Stimulated activated CD4-positive, alpha-beta T cell treated with anti-CD3 and anti-CD28 coated beads, Interleukin-12 subunit alpha, Interleukin-12 subunit beta, amount 100 ng/mL, for 24 hours (primary cell): ENCODE data around the gene PLRG1.
"Not testable (repeated sequence)": the region's sequence is repeated elsewhere in the genome, so short reads cannot be mapped to it uniquely, and the experiment has no call there.

Source experiments
- DNase-seq, 2 experiments: peaks; one replicate each; pipeline ENCODE4 v3.0.0-alpha.2; 2020; ENCODE audit warnings: low read depth in 2 of 2

The PLRG1 gene

DNA sequence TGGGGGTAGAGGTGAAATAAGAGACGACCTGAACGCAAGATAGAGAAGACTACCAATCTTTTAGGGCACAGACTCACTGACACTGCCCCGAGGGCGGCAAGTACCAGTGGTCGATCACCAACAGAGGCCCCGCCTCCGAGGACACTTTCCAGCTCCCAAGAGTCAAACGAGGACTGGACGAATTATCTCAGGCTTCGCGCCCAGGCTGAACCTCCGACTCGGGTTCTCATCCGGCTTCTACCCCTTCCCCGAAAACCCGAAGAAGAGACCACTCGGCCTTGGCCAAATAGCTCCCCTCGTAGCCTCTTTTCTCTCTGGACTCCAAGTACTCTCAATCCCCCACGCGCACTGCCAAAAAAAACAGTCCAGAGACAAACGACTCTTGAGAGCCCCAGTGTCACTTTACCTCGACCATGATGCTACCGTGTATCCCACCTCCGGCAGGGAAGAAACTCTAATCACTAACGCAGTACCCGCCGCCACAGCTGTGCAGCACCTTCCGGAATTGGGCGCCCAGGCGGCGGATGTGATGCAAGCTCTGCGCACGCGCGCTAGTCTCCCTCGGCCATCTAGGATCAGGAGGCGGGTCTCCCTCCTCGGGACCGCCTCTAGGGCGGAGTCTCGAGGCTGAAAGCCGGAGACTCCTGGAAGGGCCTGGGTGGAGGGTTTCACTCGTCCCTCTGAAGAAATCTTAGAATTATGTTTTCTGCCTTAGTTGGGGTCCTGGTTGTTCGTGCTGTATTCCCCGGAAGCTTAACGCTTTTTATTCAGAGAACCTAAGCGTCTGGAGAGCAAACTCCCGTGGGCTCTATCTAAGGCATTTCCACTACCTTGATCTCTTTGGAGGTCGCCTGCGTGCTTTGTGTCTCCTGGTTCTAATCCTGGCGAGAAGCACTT, at the start of gene PLRG1:
Gene PLRG1 (minus strand): TSS at position 507 of the 897 bp plus-strand sequence. CDS start 92 bp downstream, at position 415.
- peak; percentile 91 to 92 for DNase-seq

DNA sequence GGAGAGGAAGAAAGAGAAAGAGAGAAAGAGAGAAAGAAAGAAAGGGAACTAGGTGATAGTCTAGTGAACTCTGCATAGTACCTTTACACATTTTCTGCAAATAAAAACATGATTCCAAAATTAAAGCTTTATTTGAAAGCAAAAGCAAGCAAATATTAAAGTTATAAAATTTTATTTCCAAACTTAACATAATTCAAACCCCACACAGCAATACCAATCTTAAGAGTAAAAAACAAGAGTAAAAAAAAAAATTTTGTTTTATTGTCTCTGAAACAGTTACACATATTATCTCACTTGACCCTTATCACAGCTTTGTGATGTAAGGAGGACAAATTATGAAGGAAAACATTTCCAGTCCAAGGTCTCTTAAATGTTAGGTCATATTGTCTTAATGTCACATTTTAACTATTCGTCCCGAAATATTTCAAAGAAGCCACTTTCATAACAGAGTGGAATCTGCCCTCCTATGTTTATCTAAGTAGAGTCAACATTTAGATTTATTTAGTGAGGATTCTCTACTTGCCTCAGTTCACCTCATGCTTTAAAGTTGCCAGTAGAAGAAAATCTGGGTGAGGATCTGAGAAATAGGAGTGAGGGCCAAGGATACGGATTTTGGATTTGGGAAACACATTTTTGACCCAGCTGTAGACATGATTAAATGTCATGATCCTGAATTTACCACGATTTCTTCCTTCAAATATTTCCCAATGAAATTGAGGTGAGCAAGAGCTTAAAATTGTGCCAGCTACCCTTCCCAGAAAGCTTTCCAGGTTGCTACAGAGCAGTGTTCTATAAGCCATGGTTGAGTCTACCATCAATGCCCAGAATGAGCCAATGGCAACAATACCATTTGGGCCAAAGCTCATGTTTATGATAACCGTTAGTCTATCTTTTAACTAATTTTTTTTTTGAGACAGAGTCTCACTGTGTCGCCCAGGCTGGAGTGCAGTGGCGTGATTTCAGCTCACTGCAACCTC, 47.9 kb upstream of the PLRG1 start:
- DNase-seq, result no peak

- not testable (repeated sequence) for DNase-seq
These were observed 47.1 kb upstream of the PLRG1 start for GRCh38 chr4:154597281-154597680.

GRCh38 chr4:154595807-154596206, 45.6 kb upstream of the PLRG1 start:
- DNase-seq, result no peak

DNA sequence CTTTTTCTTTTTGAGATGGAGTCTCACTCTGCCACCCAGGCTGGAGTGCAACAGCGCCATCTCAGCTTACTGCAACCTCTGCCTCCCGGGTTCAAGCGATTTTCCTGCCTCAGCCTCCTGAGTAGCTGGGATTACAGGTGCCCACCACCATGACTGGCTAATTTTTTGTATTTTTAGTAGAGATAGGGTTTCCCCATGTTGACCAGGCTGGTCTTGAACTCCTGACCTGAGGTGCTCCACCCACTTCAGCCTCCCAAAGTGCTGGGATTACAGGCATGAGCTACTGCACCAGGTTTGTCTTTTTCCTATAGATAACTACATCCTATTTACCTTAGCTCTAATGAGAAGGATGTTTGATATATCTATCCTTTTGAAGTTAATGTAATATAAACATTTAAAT, 44.1 kb upstream of the PLRG1 start:
- DNase-seq, result not testable (repeated sequence)

GRCh38 chr4:154593868-154594267, 43.7 kb upstream of the PLRG1 start:
- no peak for DNase-seq

DNA sequence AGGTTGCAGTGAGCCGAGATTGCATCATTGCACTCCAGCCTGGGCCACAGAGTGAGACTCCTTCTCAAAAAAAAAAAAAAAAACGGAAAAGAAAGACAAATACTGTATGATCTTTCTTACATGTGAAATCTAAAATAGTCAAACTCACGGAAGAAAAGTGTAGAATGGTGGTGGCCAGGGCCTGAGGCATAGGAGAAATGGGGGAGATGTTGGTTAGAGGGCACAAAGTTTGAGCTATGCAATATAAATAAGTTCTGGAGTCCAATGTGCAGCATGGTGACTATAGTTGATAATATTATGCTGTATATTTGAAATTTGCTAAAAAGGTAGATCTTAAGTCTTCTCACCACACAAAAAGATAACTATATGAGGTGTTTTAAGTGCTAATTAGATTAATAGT, 41.7 kb upstream of the PLRG1 start:
- DNase-seq, result no peak

GRCh38 chr4:154590329-154591006, 40.3 kb upstream of the PLRG1 start, which contains the start of gene FGA:
FGA (minus strand) TSS chr4:154590742; CDS start chr4:154590687, 55 bp downstream.
- no peak for DNase-seq

- no peak for DNase-seq
These were observed 39.3 kb upstream of the PLRG1 start for GRCh38 chr4:154589296-154590197.

DNA sequence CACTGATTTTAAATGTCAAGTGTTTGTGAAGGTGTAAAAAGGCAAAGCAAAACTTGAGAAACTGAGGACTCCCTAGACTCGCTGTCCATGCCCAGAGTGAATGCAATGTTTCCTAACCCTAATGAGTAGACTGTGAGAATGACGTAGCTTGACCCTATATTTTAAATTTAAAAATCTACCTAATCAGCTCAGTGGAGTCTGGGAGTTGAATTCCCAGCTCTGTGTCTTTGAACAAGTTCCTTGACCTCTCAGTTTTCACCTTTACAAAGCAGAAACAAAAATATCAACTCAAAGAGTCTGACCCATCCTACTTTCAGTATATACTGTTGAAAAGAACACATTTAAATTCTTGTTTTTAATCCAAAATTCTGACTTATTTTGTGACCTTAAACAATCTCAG, 38.0 kb upstream of the PLRG1 start:
- DNase-seq, result no peak

GRCh38 chr4:154586296-154587033, 36.3 kb upstream of the PLRG1 start:
- no peak for DNase-seq

GRCh38 chr4:154585369-154586018, 35.3 kb upstream of the PLRG1 start:
- no peak for DNase-seq

DNA sequence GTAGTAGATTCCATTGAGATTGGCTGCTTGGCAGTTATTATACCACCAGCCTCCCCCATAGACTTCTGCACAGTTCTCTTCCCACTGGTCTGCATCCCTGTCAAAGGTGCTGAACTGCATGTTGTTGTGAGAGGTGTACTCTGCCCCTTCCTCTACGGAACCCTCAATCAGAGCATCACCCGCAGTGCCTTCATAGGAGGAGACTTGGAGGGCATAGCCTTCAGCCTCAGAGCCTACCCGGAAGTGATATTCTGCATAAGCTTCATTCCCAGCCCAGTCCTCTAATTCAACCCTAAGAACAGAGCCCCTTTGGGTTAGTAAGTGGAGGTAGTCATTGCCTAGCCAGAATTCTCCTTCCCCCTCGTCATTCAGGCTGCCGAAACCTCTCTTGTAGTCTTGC, 34.1 kb upstream of the PLRG1 start:
- no peak for DNase-seq

- DNase-seq, result no peak
These were observed 33.5 kb upstream of the PLRG1 start for GRCh38 chr4:154583677-154584076.

GRCh38 chr4:154583230-154583629, 33.0 kb upstream of the PLRG1 start:
- no peak for DNase-seq

DNA sequence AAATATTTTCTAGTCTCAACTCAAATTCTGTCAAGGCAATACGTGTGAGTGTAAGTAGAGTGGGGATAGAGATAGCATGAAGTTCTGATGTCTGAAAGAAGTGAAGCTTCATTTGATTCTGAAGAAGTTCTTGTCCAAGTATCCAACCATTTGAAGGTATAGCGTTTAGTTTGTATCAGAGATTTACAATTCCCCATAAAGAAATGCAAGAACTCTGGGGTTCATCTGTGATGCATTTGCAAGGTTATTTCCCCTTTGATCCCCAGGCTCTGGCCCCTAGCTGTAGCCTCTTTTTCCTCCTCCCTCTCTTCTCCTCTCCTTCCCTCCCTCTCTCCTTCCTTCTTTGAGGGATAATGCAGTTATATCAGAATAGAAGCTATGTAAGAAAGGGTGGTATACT, 32.5 kb upstream of the PLRG1 start:
- no peak for DNase-seq

GRCh38 chr4:154579927-154580326, 29.7 kb upstream of the PLRG1 start:
- DNase-seq, result no peak

DNA sequence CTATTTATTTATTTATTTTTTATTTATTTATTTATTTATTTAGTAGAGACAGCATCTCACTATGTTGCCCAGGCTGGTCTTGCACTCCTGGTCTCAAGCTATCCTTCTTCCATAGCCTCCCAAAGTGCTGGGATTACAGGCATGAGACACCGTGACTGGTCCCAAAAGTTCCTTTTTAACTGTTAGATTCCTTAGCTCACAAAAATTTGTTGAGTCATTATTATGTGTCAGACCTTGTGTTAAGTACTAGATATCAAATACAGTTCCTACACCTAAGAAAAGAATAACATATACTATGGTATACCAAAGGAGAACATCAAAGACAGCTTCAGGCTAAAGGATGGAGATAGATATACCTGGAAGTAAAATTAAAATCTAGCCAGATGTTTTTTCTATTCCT, 28.7 kb upstream of the PLRG1 start:
- no peak for DNase-seq

- DNase-seq, result no peak
These were observed 27.1 kb upstream of the PLRG1 start for GRCh38 chr4:154577324-154577723.
